Left ventricle myocardium superior (tissue), 1 donor: ENCODE results near the gene GCKR. TPM values are rescaled to one million over a fixed set of nuclear protein-coding genes. Genes with fewer than 3 reads are reported as not detected.

Experiments
- ATAC-seq: fragments of 200-7000 bp; cut with Tn5 transposase; one replicate; pipeline ENCODE4 v1.9.1; 2020; ENCODE audit warnings: mild to moderate bottlenecking, moderate library complexity
- DNase-seq: peaks from one replicate; pipeline ENCODE4 v3.0.0-alpha.2; 2020
- intact Hi-C: fragments of 100-400 bp; cut with micrococcal nuclease; formaldehyde crosslinking; loops from one replicate; pipeline ENCODE4 v1.11.0; 2022
- total RNA-seq: library from RNA; stranded (reverse); fragmentation: NEBNext Ultra II Directional; extraction: Animal tissue kit (Norgen Biotek cat#: 25700); gene quantifications from one replicate; pipeline ENCODE4 v1.2.1, GENCODE V29; 2021
- donor health status: DM: no; HTN: yes; CAD: no; lungs with severe emphysema.

GCKR gene
- total RNA-seq, 1 donor from 2014 or later: not detected

DNA sequence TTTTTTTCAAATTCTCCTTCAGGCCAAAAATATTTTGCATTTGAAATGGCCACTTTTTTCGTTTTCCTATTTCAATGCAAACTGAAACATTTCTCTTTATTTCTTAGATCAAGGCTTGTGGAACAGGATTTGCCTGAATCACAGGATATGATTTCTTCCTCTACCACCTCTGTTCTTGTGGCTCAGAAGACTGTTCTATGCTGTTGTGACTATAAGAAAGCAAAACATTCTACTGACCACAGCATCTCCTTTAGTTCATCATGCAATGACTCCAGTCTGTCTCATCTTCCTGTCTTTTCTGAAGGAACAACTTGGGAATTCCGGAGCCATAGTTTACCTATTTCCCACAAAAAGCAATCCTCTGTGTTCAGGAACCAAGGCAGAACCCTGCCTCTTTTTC lies 70.0 kb downstream of the GCKR start:
- intact Hi-C loops: no loop called here
- DNase-seq: no peak
- ATAC-seq: no peak

DNA sequence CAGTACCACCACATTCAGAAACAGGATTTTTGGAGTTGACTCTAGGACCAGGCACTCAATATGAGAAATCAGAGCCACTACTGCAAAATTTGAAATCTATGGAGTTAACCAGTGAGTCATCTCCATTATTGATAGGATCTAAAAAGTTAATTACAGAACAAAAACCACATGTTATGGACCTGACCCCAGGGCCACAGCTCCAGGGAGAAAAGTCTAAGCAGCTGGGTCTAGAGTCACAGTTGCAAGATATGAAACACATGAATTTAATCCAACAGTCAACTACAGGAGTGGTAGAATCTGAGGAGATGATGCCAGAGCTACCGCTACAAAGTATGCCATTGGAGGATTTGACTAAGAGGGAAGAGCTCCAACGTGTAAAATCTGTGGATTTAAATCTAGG lies 72.8 kb downstream of the GCKR start:
- ATAC-seq: no peak
- intact Hi-C loops: no loop called here

DNA sequence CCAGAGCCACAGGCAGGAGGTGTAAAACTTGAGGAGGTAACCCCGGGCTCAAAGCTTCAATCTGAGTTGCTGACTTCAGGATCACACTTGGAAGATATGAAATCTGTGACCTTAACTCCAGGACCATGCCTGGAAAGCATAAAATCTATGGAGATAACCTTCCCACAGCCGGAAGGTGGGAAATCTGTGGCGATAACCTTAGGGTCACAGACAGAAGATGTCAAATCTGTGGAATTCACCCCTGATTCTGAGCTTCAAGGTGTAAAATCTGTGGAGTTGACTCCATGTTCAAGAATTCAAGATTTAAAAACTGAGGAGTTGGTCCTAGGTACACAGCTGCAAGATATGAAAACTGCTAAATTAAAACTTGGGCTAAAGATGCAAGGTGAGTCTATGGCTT lies 74.6 kb downstream of the GCKR start:
- no peak for DNase-seq
- intact Hi-C loops: no loop called here
- ATAC-seq: no peak

More for the DNA sequence above, 72.8 kb downstream of the GCKR start:
- DNase-seq: no peak

DNA sequence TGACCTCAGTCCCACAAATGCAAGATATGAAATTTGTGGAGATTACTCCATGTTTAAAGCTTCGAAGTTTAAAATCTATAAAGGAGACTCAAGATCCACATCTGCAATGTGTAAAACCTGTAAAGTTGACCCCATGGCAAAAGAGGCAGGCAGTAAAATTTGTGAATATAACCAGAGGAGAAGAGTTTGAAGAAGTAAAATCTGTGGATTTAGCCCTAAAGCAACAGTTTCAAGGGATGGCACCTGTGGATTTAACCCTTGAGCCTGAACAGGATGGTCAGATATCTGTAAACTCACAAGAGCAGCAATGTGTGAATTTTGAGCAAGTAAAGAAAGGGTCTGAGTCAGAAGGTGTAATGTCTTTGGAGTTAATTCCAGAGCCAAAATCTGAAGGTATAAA lies 75.0 kb downstream of the GCKR start:
- ATAC-seq: no peak
- no peak for DNase-seq
- intact Hi-C loops: no loop called here

DNA sequence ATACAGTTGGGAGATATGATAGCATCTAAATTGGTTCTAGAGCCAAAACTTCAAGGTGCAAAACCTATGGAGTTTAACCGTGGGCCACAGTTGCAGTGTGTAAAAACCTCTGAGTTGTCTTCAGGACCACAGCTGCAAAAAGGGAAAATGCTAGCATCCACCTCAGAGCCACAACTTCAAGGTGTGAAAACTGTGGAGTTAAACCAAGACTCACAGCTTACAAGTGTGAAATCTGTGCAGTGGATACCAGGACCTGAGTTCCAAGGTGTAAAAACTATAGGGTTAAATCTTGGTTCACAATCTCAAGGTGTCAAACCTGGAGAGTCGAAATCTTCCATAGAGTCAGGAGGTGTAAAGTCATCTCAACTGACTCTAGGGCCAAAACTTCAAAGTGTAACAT lies 75.8 kb downstream of the GCKR start:
- intact Hi-C loops: no loop called here
- DNase-seq (no peak), ATAC-seq (no peak)

DNA sequence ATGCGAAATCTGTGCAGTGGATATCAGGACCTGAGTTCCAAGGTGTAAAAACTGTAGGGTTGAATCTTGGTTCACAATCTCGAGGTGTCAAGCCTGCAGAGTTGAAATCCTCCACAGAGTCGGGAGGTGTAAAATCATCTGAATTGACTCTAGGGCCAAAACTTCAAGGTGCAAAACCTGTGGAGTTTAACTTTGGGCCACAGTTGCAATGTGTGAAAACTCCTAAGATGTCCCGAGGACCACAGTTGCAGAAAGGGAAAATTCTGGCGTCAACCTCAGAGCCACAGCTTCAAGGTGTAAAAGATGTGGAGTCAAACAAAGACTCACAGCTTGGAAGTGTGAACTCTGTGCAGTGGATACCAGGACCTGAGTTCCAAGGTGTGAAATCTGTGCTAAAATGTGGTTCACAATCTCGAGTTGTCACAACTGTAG lies 76.4 kb downstream of the GCKR start:
- intact Hi-C loops: no loop called here
- DNase-seq: no peak

More for the DNA sequence above, 76.4 kb downstream of the GCKR start:
- no peak for ATAC-seq

Other genes starting within 250 kb of the GCKR start
- gene SLC30A3, start 233.8 kb upstream of the GCKR start, total RNA-seq: 9.4 TPM
- gene DNAJC5G, start 221.4 kb upstream of the GCKR start, total RNA-seq: 2.1 TPM
- gene TRIM54, start 214.4 kb upstream of the GCKR start, total RNA-seq: 291 TPM
- 0.55 TPM for gene UCN, start 188.4 kb upstream of the GCKR start, total RNA-seq
- gene MPV17, start 173.7 kb upstream of the GCKR start, total RNA-seq: 47.2 TPM
- 19.8 TPM for gene GTF3C2, start 140.1 kb upstream of the GCKR start, total RNA-seq
- 40.9 TPM for gene EIF2B4, start 126.5 kb upstream of the GCKR start, total RNA-seq
- gene SNX17, start 126.2 kb upstream of the GCKR start, total RNA-seq: 61.2 TPM
- gene ZNF513, start 116.1 kb upstream of the GCKR start, total RNA-seq: 6.5 TPM
- gene PPM1G, start 87.2 kb upstream of the GCKR start, total RNA-seq: 38.8 TPM
- 53.1 TPM for gene NRBP1, start 68.2 kb upstream of the GCKR start, total RNA-seq
- not detected for gene KRTCAP3, start 54.5 kb upstream of the GCKR start, total RNA-seq
- 22.4 TPM for gene IFT172, start 7.1 kb upstream of the GCKR start, total RNA-seq
- gene FNDC4, start 1.6 kb upstream of the GCKR start, total RNA-seq: 1.8 TPM
- 20.8 TPM for gene ZNF512, start 86.2 kb downstream of the GCKR start, total RNA-seq
- 6.5 TPM for gene CCDC121, start 132.2 kb downstream of the GCKR start, total RNA-seq
- gene GPN1, start 132.2 kb downstream of the GCKR start, total RNA-seq: 20.1 TPM
- gene SUPT7L, start 166.8 kb downstream of the GCKR start, total RNA-seq: 28.1 TPM
- gene SLC4A1AP, start 167.1 kb downstream of the GCKR start, total RNA-seq: 19.2 TPM